Stimulated activated CD8-positive, alpha-beta memory T cell treated with anti-CD3 and anti-CD28 coated beads, Interleukin-12 subunit alpha, Interleukin-12 subunit beta, amount 100 ng/mL, for 24 hours (primary cell): ENCODE results near the gene FARP1.

Experiments
- DNase-seq: peaks from one replicate; pipeline ENCODE4 v3.0.0-alpha.2; 2020; ENCODE audit errors: extremely low read depth

Gene FARP1

GRCh38 chr13:98280176-98280510 is 137.2 kb downstream of the FARP1 start:
- no peak for DNase-seq

- no peak for DNase-seq
Measured at GRCh38 chr13:98284679-98285078, 141.8 kb downstream of the FARP1 start.

DNA sequence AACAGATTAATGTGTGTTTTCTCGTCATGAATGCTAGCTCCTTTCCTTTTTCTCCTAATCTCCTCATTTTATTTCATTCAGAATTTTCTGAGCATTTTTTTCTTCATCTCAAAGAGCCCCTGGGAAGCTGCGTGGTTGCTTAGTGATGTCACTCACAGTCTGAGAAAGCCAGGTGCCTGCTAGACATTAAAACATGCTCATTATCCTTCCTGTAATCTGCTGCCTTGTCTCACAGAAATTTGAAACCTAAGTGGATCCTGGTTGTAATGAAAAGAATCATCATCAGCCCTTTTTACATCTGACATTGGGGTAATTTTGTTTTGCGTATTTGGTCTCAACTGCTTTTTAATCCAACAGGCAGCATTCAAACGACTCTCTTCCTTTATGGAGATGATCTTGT is 142.4 kb downstream of the FARP1 start:
- DNase-seq, result no peak

- DNase-seq, result no peak
Measured at GRCh38 chr13:98285852-98286594, 143.1 kb downstream of the FARP1 start.

GRCh38 chr13:98286799-98287198 is 143.9 kb downstream of the FARP1 start:
- DNase-seq, result no peak

DNA sequence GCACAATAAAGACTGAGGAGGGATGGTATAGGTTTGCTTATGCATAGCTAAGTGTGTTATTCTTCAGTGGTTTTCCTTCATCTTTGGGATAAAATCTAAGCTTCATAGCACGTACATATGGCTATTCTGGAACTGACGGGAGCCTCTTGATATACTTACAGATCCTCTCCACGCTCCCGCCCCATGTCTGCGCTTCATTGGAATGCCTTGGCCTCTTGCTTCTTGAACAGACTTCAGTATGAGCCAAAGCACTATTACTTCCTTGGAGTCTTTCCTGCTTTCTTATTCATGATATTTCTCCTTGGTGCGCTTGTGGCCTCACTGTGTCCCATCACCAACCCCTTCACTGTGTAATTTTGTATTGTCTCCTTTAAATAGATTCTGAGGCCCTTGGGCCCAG is 145.3 kb downstream of the FARP1 start:
- DNase-seq, result no peak

- no peak for DNase-seq
Measured at GRCh38 chr13:98289339-98289945, 146.5 kb downstream of the FARP1 start.

GRCh38 chr13:98290261-98290660 is 147.4 kb downstream of the FARP1 start:
- DNase-seq, result no peak

GRCh38 chr13:98291658-98292057 is 148.8 kb downstream of the FARP1 start:
- no peak for DNase-seq

GRCh38 chr13:98293103-98293502 is 150.2 kb downstream of the FARP1 start:
- no peak for DNase-seq

GRCh38 chr13:98293570-98294142 is 150.8 kb downstream of the FARP1 start:
- DNase-seq, result no peak

- no peak for DNase-seq
Measured at GRCh38 chr13:98295371-98295770, 152.5 kb downstream of the FARP1 start.

DNA sequence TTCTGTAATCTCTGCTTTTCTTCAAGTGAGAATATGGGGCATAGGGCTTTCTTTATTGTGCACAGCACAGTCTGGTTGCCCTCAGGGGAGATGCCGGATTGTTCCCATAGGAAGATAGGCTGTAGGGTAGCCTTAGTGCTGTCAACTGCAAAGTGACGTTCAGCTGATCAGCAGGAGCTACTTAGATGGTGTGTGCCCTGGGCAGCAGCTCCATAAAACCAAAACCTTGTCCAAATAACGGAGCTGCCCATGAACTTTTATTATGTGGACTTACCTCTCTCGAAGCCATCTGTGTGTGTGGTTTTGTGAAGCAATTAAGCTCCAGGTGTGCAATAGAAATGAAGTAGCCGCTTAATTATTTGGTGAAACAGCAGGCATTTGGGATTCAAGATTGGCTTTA is 154.2 kb downstream of the FARP1 start:
- DNase-seq, result no peak

GRCh38 chr13:98297745-98298144 is 154.9 kb downstream of the FARP1 start:
- DNase-seq, result no peak

DNA sequence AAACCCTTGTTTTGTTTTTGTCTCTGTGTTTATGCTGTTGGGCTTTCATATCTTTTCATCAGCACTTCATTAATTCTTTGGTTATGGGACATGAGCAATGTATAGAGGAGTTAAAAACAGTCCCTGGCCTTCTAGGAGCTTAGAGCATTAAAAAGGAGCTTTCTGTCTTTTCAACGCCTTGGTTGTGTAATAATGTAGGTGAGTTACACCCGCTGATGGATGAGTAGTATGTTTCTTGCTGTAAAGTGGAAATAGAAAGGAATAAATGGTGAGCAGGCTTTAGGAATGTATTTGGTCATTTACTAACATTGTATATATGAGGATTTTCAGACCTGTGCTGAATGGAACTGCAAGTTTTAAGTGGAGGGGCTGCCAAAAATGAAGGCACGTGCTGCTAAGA is 155.7 kb downstream of the FARP1 start:
- DNase-seq, result no peak

- DNase-seq, result no peak
Measured at GRCh38 chr13:98299235-98299965, 156.5 kb downstream of the FARP1 start.

GRCh38 chr13:98299966-98300350 is 157.1 kb downstream of the FARP1 start:
- no peak for DNase-seq

DNA sequence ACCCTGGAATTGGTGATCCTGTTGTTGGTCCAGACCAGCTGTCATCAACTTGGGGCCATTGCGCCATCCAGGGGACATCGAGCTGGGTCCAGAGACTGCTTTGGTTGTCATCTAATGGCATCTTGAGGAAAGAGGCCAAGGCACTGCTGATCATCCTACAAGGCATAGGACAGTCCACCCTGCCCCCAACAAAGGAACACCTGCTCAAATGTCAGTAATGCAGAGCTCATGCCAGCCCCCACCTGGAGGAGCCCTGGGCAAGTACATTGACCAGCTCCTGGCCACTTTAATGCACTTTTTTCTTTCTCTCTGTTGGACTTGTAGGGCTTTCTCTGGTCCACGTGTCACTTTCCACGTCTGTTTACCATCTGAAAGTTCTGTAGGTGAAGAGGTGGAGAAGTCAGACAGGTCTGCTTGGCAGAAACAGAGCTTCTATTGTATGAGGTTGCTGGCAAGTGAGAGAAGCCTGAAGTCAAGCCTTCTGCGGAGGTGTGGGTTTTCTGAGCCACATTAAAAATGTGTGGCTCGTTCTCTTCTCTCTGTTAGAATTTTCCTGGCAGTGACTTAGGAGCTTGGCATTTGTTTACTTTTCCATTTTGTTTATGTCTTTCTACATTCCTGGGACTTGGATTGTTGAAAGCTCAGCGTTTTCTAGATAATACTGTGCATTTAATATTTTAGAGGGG is 158.2 kb downstream of the FARP1 start:
- DNase-seq, result no peak

DNA sequence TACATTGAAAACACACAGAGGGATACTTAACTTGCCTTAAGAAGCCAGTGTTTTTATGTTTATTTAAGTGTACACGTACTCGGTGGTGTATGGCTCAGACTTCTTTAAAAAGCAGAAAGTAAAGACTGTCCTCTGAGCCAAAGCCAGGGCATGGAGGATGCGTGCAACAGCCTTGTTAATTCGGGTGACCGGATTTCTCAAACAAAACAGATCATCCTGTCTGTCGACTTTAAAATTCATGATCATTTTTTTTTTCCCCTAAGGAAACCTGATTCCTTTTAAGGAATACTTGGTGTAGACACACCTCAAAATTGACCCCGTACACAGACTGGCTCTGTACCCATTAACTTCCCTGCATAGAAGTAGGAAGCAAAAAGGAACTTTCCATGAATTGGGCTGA is 158.8 kb downstream of the FARP1 start:
- DNase-seq, result no peak

DNA sequence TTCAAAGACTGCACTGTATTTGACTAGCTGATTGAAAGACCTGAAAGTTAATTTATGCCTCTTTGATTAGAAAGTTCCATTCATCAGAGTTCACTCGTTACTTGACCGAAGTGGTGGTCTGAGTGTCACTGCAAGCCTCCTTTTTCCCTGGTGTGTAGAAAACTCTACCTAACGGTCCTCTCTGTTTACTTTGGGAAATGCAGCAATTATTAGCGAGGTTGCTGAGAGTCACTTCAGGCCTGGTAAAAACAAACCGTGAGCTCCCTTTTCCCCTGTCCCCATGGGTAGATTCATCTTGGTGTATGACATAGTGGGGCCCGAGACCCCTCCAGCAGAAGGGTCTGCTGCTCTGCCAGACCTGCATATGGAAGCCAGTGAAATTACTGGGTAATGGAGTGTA is 161.0 kb downstream of the FARP1 start:
- DNase-seq, result no peak

GRCh38 chr13:98305670-98306069 is 162.8 kb downstream of the FARP1 start:
- no peak for DNase-seq

GRCh38 chr13:98307463-98308085 is 164.7 kb downstream of the FARP1 start:
- no peak for DNase-seq
